IPS-NIHi7 (cell line): Measurements from ENCODE around the gene TLR3.
A peak's percentile ranks its signal among the peaks of the same experiment; 100 is the strongest.

Experiments
- DNase-seq: peaks from one replicate; pipeline ENCODE4 v3.0.0; 2012; ENCODE audit warnings: mixed read lengths; ENCODE audit errors: extremely low spot score

Gene TLR3

DNA sequence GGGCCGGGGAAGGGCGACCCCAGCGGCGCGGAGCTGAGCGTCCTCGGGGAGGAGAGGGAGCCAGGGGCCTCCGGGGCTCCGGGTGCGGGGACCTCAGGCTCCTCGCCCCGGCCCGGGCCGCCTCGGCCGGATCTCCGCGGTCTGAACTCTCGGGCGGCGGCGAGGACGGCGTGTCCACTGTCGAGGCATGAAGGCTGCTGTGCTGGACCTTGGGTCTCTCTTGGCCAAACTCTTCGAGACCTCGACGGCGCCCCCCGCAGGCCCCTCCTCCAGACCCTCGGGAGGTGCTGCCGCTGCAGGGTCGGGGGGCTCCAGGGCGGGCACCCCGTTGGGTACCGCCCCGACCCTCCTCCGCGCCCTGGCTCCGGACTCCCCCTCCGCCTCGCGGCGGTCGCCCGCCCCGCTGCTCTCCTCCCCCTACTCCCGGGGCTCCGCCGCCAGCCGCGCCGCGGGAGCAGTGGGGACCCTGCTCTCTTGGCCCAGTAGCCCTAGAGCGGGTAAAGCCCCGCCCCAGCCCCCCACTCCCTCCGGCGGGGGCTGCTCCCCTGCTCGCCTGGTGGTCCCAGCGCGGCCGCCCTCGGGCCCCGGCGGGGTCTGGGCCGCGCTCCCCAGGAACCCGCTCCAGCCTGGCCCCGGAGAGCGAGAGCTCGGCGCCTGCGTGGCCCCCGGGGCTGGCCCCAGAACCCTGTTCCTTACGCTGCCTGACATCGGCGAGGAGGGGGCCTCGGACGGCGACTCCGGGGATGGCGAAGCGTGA lies 36.1 kb downstream of the TLR3 start:
- DNase-seq, result peak; percentile 37

DNA sequence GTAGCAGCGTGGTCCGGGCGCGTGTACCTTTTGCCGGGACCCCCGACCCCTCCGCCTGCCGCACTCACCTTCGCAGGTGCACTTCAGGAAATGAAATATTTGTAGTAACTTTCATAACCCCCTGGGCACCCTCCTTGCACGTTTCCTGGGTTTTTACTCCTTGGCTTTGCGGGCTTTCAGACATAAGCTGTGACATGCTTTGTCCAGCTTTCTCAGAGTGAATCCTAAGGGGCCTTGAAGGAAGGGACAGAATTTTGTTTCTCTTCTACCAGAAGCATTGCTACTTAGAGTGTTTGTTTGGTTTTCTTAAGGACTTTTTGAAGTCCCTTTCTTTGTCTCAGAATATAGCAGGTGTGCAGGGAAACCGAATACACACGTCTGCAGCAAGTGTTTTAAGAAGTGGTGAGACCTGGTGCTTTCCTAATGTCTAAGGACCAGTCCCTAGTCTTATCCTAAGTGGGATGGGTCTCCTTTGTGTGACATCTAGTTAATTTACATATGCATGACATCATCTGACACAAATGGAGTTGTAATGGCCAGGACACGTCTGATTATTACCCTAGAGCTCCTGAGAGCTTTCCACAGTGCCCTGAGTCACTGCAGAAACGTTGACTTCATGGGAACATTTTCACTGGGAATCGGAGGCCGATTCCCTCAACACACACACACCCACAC lies 36.8 kb downstream of the TLR3 start:
- DNase-seq, result peak; percentile 24

DNA sequence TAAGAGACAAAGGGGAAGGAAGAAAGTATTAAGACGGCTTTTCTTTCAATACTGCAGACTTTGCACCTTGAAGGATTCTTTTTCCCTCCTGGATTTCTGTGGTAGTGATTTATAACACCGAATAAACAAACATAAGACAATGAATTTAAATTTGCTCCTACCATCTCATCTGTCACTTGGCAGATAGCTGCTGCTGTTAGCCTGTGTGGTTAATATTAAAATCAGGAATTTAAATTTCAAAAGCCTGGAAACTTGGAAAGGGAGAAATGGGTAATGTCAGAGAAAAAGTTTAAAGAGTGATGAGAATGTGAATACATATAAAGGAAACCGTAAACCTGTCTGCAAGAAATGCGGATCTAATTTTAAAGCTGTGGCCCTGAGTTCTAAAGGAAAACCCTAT lies 39.0 kb downstream of the TLR3 start:
- DNase-seq, result no peak

DNA sequence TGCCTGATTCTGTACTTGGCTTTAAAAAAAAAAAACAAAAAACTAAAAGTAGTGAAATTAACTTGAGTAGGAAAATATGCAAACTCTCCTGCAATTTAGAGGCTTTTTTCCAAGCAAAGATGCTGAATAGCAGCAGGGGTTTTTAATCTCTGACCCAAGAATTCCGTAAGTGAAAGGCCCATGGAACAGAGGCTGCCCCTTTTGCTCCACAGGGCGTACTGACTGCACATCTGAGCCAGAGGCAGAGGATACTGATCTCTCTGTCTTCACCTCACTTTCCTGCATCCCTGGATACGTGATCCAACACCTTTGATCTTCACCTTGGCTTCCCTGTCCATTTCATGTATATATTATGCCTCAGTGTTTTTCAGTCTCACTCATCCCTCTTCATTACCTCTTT lies 39.4 kb downstream of the TLR3 start:
- DNase-seq, result no peak

DNA sequence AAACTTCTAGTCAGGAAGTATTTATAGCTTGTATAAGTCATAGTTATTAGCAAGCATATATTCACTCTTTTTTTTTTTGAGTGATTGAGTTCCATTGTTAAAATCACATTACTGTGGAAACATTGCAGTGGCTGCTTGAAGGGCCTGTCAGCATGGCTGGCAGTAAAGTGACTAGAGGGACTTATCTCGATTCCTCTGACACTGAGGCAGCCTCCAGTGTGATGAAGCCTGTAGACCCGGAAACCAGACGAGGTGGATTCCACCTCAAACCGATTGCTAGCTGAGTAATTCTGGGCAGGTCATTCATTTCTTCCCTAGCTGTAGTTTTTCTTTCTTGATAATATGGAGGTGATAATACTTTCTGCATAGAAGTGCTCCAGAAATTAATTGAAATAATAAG lies 40.3 kb downstream of the TLR3 start:
- no peak for DNase-seq

DNA sequence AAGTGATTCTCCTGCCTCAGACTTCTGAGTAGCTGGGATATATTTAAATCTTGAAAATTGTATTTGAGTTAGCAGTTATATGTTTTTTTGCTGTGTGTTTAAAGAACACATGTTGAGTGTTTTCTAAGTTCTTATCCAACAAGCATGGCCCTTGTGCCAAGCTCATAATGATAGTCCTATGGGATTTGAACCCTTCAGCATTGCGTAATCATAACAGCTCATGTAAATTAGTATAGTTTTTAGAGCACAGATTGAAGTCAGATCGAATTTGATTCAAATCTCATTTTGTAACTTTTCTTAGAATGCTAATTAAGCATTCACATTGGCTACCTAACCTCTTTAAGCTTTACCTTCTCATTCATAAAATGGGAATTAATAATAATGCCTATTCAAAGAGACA lies 47.7 kb downstream of the TLR3 start:
- DNase-seq, result no peak

DNA sequence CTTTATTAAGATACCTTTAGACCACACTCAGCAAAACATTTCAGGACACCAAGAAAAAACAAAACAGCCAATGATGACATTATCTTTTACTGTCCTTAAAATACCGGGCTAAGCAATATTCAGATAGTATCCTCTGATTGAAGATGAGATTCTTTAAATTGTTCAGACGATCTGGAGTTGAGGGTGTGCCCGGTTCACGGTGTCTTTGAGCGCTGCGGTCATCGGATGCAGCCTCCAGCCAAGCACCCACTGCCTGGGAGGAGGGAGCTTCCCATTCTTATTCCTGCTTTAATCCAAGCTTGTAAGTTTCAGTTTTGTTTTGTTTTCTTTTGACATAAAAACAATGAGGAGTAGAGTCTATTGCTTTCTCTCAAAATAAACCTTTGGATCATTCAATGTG lies 49.6 kb downstream of the TLR3 start:
- no peak for DNase-seq

DNA sequence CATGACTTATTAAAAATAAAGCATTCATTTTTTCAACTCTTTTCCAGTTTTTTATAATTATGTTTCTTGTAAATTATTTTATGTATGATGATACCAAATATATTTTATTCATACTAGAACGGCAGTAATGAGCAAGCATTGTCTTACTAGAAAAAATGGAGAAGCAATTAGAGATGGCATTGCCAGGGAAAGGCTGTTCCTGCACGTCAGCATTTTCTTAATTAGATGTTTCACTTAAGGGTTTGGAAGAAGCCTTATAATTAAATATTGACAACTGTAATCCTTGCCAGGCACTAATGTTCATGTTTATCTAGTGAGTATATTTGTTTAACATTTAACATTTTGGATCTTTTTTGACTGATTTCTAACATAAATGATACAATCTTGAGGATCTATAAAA lies 52.1 kb downstream of the TLR3 start:
- DNase-seq, result no peak

DNA sequence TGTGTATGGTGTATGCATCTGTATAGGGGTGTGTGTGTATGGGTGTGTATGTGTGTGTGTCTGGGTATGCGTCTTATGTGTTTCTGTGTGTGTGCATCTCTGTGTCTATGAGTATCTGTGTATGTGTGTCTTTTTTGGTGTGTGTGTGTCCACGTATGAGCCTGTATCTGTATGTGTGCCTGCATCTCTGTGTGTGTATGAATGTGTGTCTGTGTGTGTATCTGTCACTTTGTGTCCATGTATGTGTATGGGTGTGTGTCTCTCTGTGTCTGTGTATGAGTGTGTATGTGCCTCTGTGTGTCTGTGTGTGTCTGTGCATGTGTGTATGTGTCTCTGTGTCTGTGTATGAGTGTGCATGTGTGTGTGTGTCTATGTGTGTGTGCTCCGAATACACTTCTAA lies 59.9 kb downstream of the TLR3 start:
- DNase-seq, result no peak

DNA sequence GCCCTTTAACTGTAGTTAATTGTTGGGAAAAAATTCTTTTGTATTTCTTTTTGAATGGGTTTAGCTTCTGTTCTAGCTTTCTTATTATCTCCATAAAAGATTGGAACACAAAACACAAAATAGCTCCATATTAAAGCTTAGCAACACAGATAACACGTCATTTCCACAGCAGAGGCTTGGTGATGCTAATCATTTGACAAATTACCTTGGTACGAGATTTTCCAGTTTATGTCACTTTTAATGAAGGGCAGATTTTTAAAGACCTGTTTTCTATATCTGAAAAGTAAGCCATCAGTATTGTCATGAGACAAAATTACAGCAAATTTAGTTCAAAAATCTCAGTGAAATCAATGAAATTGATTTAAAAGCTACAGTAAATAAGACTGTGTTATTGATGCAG lies 63.0 kb downstream of the TLR3 start:
- no peak for DNase-seq

DNA sequence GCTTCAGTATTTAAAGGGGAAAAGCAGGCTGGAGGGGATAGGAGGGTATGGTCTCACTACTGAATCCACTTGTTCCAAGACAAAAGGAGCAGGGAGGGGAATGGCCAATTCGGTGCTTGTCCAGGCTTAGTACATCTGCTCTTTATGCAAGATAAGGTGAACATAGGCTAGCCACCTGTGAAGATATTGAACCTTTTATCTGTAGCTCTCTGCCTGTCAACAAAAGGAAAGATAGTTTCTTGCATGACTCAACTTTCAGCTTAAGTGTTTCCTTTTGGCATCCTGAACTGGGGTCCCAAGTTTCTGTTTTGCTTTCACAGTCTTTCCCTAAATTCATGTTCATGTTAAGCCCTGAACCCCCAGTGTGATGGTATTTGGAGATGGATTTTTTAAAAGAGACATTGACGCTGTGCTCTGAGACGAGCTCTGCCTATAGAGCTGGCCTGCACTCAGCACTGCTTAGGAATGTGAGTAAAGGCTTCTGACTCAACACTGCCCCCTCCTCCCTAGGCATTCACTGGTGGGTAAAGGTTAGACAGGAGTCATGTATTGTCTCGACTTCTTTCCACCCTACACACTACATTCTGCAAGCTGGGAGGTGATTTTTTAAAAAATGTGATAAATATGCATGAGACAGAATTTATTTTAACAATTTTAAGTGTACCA lies 63.8 kb downstream of the TLR3 start:
- DNase-seq, result peak; percentile 68

DNA sequence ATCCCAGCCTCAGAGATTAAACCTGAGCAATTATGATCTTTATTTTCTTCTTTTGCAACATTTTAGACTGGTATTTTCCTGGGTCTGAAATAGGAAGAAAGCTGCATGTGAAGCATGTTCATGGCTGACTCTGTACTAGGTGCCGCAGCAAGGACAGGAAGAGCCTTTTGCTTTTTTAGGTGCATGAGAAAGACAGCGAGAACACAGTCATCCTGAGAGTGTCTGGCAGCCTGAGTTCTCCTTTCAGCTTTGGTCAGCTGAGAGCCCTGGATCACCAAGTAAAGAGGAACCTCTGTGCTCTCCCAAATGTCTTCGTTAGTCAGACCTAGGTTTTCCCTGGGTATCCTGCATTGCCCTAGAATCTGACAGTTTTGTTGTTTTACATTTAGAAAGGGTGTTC lies 65.3 kb downstream of the TLR3 start:
- DNase-seq, result no peak

DNA sequence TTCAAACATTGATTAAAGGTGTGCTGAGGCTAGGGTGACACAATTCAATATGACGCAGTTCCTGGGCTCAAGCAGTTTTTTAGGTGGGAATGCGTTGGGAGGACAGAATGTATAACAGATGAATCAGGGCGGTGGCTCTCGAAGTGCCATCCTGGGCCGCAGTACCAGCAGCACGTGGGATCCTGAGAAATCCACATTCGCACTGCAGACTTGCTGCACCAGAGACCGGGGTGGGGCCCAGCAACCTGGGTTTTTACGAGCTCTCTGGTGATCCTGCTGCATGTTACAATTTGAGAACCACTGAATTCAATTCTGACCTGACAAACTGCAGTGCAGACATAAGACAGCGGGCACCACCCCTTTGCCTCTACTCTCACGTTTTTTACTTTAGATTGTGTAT lies 65.9 kb downstream of the TLR3 start:
- DNase-seq, result no peak

DNA sequence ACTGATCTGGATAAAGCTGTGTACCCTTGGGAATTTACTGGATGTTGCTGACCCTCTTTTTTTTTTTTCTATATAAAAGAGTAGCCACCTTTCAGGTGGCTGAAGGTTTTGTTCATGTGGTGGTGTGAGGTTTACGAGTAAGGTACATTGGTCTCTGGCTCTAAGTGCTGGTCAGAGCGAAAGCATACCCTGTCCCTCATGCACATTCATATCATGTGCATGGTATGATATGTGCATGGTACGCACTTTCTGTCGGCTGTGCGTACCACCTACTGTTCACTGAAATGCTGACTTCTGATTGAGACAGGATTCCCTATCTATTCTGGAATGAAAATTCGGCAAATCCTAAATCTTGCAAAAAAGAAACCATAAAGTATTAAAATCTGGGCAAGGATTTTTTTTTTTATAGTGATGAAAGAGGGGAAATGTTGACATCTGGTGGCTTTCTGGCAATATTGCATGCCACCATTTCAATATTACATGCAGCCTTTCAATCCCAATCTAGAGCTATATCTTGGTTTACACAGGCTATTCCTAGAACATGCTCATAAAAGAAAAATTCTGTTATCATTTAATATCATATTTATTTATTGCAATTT lies 68.3 kb downstream of the TLR3 start:
- no peak for DNase-seq
